Endothelial cell of umbilical vein (primary cell): Measurements from ENCODE around the gene SEZ6. TPM values are rescaled to one million over a fixed set of nuclear protein-coding genes. Genes with fewer than 3 reads are reported as not detected.

ENCODE experiments used
- BruUV-seq: library from RNA; stranded (reverse); fragments of 400-500 nt; replicated peaks from 2 replicates; lab custom pipeline; 2021; lab: Mats Ljungman, UMichigan
- CTCF ChIA-PET: fragments of 300-600, 350-600 bp; sonication (Branson Sonifier 250); formaldehyde crosslinking; loops from one replicate; lab custom pipeline; 2021; ENCODE audit warnings: antibody characterized with exemption, inconsistent platforms; lab: Charles Lee
- POLR2A ChIA-PET: fragments of 300-600, 350-600 bp; sonication (Branson Sonifier 250); formaldehyde crosslinking; loops from one replicate; lab custom pipeline; 2021; ENCODE audit warnings: antibody characterized with exemption, inconsistent platforms; lab: Charles Lee
- DNase-seq: peaks from one replicate; pipeline ENCODE4 v3.0.0-alpha.2; 2011; ENCODE audit warnings: low read depth, low spot score
- FAIRE-seq: peaks from 2 replicates; lab custom pipeline; 2011; peaks lifted over from hg19 to GRCh38; lab: Jason Lieb, UNC
- H2AFZ ChIP-seq: 2 replicates; pipeline ENCODE4 v1.6.0; 2012; ENCODE audit warnings: low read depth, low read length, control low read depth, inconsistent platforms
- H3K27ac ChIP-seq: 2 replicates; pipeline ENCODE4 v1.5.1; 2011; ENCODE audit warnings: low read depth, mild to moderate bottlenecking, control low read depth, low read length, moderate library complexity; ENCODE audit not compliant: insufficient read depth
- H3K27me3 ChIP-seq, 2 experiments: 2 replicates each; pipeline versions ENCODE4 v1.6.0 to v1.6.1; 2011; ENCODE audit warnings: low read length in 2 of 2, mixed read lengths in 1 of 2; ENCODE audit not compliant: control insufficient read depth in 2 of 2, insufficient read depth in 2 of 2
- H3K36me3 ChIP-seq, 2 experiments: 2 replicates in 1 of 2; 3 replicates in 1 of 2; pipeline ENCODE4 v1.5.1; 2011; ENCODE audit warnings: low read length in 2 of 2, mild to moderate bottlenecking in 1 of 2, moderate library complexity in 1 of 2; ENCODE audit not compliant: control insufficient read depth in 2 of 2, insufficient read depth in 2 of 2; ENCODE audit errors: extremely low read depth in 1 of 2
- H3K4me1 ChIP-seq: 3 replicates; pipeline ENCODE4 v1.5.1; 2011; ENCODE audit warnings: mild to moderate bottlenecking, low read length; ENCODE audit not compliant: control insufficient read depth, insufficient read depth; ENCODE audit errors: extremely low read depth
- H3K4me2 ChIP-seq: 2 replicates; pipeline ENCODE4 v1.6.1; 2011; ENCODE audit warnings: low read length, control low read depth, mixed read lengths; ENCODE audit not compliant: insufficient read depth
- H3K4me3 ChIP-seq, 3 experiments: fragments of 200-600 bp in 1 of 3; sonication (generic), shearing (Covaris generic) in 1 of 3; replicated peaks in 1 of 3; 2 replicates each; pipeline ENCODE4 v1.5.1; 2011 to 2016; ENCODE audit warnings: control low read depth in 3 of 3, low read length in 3 of 3, mild to moderate bottlenecking in 2 of 3, inconsistent platforms in 1 of 3, low read depth in 1 of 3, moderate library complexity in 1 of 3; ENCODE audit not compliant: insufficient read depth in 1 of 3
- H3K79me2 ChIP-seq: 2 replicates; pipeline ENCODE4 v1.6.0; 2012; ENCODE audit warnings: low read length, inconsistent platforms; ENCODE audit not compliant: control insufficient read depth, insufficient read depth
- H3K9ac ChIP-seq: replicated peaks from 2 replicates; pipeline ENCODE3; 2011; ENCODE audit warnings: low read length, control low read depth; ENCODE audit not compliant: insufficient read depth; ENCODE audit errors: extremely low read depth
- H3K9me1 ChIP-seq: replicated peaks from 3 replicates; pipeline ENCODE4 v1.6.0; 2011; ENCODE audit warnings: mild to moderate bottlenecking, low read length; ENCODE audit not compliant: control insufficient read depth, insufficient read depth; ENCODE audit errors: extremely low read depth
- H3K9me3 ChIP-seq: replicated peaks from 2 replicates; pipeline ENCODE4 v1.5.1; 2012; ENCODE audit warnings: low read length, inconsistent platforms; ENCODE audit not compliant: control insufficient read depth, insufficient read depth
- H4K20me1 ChIP-seq: replicated peaks from 2 replicates; pipeline ENCODE3; 2011; ENCODE audit warnings: mild to moderate bottlenecking, low read length; ENCODE audit not compliant: control insufficient read depth, insufficient read depth; ENCODE audit errors: extremely low read depth
- EZH2 ChIP-seq: IDR thresholded peaks from 2 replicates; pipeline ENCODE4 v1.6.1; 2012; ENCODE audit warnings: borderline replicate concordance, low read depth, mild to moderate bottlenecking, moderate library complexity, low read length, inconsistent platforms; ENCODE audit not compliant: severe bottlenecking
- FOS ChIP-seq: IDR thresholded peaks from 2 replicates; pipeline ENCODE4 v1.6.1; 2011; ENCODE audit warnings: mild to moderate bottlenecking, low read length, moderate library complexity, borderline replicate concordance; ENCODE audit not compliant: insufficient read depth
- GATA2 ChIP-seq: IDR thresholded peaks from 2 replicates; pipeline ENCODE4 v1.7.0; 2011; ENCODE audit warnings: low read depth, mild to moderate bottlenecking, moderate library complexity, mixed read lengths, low read length; ENCODE audit not compliant: insufficient read length, insufficient read depth
- MYC ChIP-seq: IDR thresholded peaks from one replicate; pipeline ENCODE4 v1.6.1; 2011; ENCODE audit warnings: mild to moderate bottlenecking, low read depth, low read length
- POLR2A ChIP-seq: IDR thresholded peaks from 2 replicates; pipeline ENCODE4 v1.6.1; 2012; ENCODE audit warnings: low read depth, mild to moderate bottlenecking, control low read depth, low read length
- POLR2AphosphoS5 ChIP-seq: IDR thresholded peaks from 2 replicates; pipeline ENCODE4 v1.6.1; 2012; ENCODE audit warnings: low read depth, mild to moderate bottlenecking, control low read depth, low read length, moderate library complexity; ENCODE audit not compliant: insufficient read depth
- dilution Hi-C: fragments of 300-500 bp; cut with MboI; formaldehyde crosslinking; loops from one replicate; pipeline ENCODE4 v1.15.0; 2019; ENCODE audit warnings: low sequenced_read_pairs; ENCODE audit not compliant: extremely low pct_ligation_motif_present
- intact Hi-C: fragments of 100-400 bp; cut with micrococcal nuclease; formaldehyde crosslinking; loops from one replicate; pipeline ENCODE4 v1.10.0; 2022
- polyA plus RNA-seq, 4 experiments: library from polyadenylated mRNA; depleted of rRNA in 3 of 4; stranded (reverse) in 3 of 4; unstranded in 1 of 4; fragments of >200 nt; gene quantifications; 2 replicates each; pipeline versions ENCODE4 v1.2.1 to v1.2.3, GENCODE V29; 2011 to 2012; ENCODE audit warnings: missing spikeins in 1 of 4
- total RNA-seq: library from RNA; stranded (reverse); gene quantifications from 2 replicates; pipeline ENCODE4 v1.2.3, GENCODE V29; 2021
- TF ChIP-seq, protein P1 (sequence below), 2 donors: IDR thresholded peaks; 1 replicate in 1 of 2; 2 replicates in 1 of 2; pipeline ENCODE4 v1.5.1; 2011; ENCODE audit warnings: low read length in 2 of 2, mild to moderate bottlenecking in 2 of 2, moderate library complexity in 2 of 2, control low read depth in 1 of 2, inconsistent platforms in 1 of 2, low read depth in 1 of 2; ENCODE audit not compliant: insufficient read depth in 1 of 2; ENCODE audit errors: extremely low read depth in 1 of 2
- TF ChIP-seq, protein P2 (sequence below): IDR thresholded peaks from 2 replicates; pipeline ENCODE4 v1.6.1; 2011; ENCODE audit not compliant: insufficient read depth, insufficient read length

The SEZ6 gene
- total and polyA plus RNA-seq, 2 donors (not counting 3 experiments of a cell fraction or from before 2014, with no cell fraction given), result not detected

DNA sequence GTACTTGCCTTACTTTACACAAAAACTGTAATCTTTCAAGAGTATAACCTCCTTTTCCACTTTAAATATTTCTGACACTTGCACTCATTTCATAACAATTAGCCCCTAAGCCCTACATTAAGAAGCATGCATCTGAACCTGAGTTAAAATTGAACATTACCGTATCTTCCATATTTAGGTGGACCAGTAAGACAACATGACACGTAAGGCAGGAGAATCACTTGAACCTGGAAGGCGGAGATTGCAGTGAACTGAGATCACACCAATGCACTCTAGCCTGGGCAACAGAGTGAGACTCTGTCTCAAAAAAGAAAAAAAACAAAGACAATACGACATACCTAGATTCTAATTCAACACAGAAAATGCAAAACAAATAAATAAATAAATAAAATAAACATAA, 61.5 kb downstream of the SEZ6 start:
- CTCF ChIA-PET, result interaction anchor here (1.0 to 2.4 kb wide), 3 partner anchors 9 to 217 kb away, joined by 3 to 9 read pairs (median 5); no protein-coding TSS in a partner anchor
- DNase-seq (no peak), FAIRE-seq (no peak)
- peaks cover 6% of the 10 kb centered on the region for H4K20me1 ChIP-seq
- no peak overlapping the region for H3K4me2 ChIP-seq
- peaks cover 45% of the 10 kb centered on the region for H3K4me1 ChIP-seq
- H3K4me3 ChIP-seq, result no peak overlapping the region
- H3K9ac ChIP-seq, result no peak overlapping the region
- POLR2A ChIA-PET, result interaction anchor here (0.6 kb wide), 1 partner anchor 88 kb away, joined by 4 read pairs; no protein-coding TSS in a partner anchor
- BruUV-seq, result no TSS peak
- dilution Hi-C loops, result no loop called here
- no peaks in the 10 kb centered on the region for H3K9me1 ChIP-seq
- no peaks in the 10 kb centered on the region for H3K9me3 ChIP-seq
- intact Hi-C loops, result no loop called here
- H3K36me3 ChIP-seq, result no peaks in the 10 kb centered on the region
- H3K27me3 ChIP-seq, result no peaks in the 10 kb centered on the region
- H3K27ac ChIP-seq, result no peak overlapping the region
- peaks cover 82% of the 10 kb centered on the region for H3K79me2 ChIP-seq
- TF ChIP-seq POLR2A (no peak), MYC (no peak), GATA2 (no peak), POLR2AphosphoS5 (no peak), FOS (no peak), EZH2 (no peak)
- TF ChIP-seq, protein P1, sequence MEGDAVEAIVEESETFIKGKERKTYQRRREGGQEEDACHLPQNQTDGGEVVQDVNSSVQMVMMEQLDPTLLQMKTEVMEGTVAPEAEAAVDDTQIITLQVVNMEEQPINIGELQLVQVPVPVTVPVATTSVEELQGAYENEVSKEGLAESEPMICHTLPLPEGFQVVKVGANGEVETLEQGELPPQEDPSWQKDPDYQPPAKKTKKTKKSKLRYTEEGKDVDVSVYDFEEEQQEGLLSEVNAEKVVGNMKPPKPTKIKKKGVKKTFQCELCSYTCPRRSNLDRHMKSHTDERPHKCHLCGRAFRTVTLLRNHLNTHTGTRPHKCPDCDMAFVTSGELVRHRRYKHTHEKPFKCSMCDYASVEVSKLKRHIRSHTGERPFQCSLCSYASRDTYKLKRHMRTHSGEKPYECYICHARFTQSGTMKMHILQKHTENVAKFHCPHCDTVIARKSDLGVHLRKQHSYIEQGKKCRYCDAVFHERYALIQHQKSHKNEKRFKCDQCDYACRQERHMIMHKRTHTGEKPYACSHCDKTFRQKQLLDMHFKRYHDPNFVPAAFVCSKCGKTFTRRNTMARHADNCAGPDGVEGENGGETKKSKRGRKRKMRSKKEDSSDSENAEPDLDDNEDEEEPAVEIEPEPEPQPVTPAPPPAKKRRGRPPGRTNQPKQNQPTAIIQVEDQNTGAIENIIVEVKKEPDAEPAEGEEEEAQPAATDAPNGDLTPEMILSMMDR (IDR thresholded peaks at IDR 0.05; ENCODE audit: extremely low read depth in 1 of 2, insufficient read depth in 1 of 2, low read depth in 1 of 2, low read length in 2 of 2), result no peak
- TF ChIP-seq, protein P2, sequence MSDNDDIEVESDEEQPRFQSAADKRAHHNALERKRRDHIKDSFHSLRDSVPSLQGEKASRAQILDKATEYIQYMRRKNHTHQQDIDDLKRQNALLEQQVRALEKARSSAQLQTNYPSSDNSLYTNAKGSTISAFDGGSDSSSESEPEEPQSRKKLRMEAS, result no peak
- H2AFZ ChIP-seq, result no peak overlapping the region
